AG04450 (cell line): ENCODE data around the gene TGIF1. TPM values are rescaled to one million over a fixed set of nuclear protein-coding genes. Genes with fewer than 3 reads are reported as not detected.

ENCODE experiments used
- CTCF ChIA-PET: fragments of 300-600, 350-600 bp; formaldehyde crosslinking; extraction: SDS; loops from one replicate; lab custom pipeline; 2022; ENCODE audit warnings: antibody characterized with exemption, inconsistent platforms; lab: Charles Lee
- POLR2A ChIA-PET: fragments of 350-600 bp; formaldehyde crosslinking; extraction: SDS; loops from one replicate; lab custom pipeline; 2021; ENCODE audit warnings: antibody characterized with exemption, inconsistent platforms; lab: Yijun Ruan, JAX
- DNase-seq: peaks from one replicate; pipeline ENCODE4 v3.0.0-alpha.2; 2011; ENCODE audit warnings: low read depth, low spot score
- H3K27ac ChIP-seq: one replicate; pipeline ENCODE4 v1.5.1; 2012; ENCODE audit warnings: low read depth, low read length, control low read depth
- H3K27me3 ChIP-seq: one replicate; pipeline ENCODE4 v1.6.0; 2012; ENCODE audit warnings: low read length; ENCODE audit not compliant: control insufficient read depth, insufficient read depth
- H3K4me3 ChIP-seq: 2 replicates; pipeline ENCODE4 v1.5.1; 2011; ENCODE audit warnings: mild to moderate bottlenecking, low read depth, low read length, control low read depth
- H3K9me3 ChIP-seq: 2 replicates; pipeline ENCODE4 v1.5.1; 2012; ENCODE audit warnings: low read length; ENCODE audit not compliant: control insufficient read depth, insufficient read depth
- CTCF ChIP-seq: IDR thresholded peaks from 2 replicates; pipeline ENCODE4 v1.5.1; 2011; ENCODE audit warnings: low read depth, low read length, control low read depth, inconsistent platforms
- polyA plus RNA-seq: library from polyadenylated mRNA; depleted of rRNA; stranded (reverse); fragments of >200 nt; gene quantifications from 2 replicates; pipeline ENCODE4 v1.2.3, GENCODE V29; 2011

Gene TGIF1
- polyA plus RNA-seq, 1 experiment, result 60.6 TPM

GRCh38 chr18:3486512-3486911 is 36.5 kb downstream of the TGIF1 start:
- no peak for TF ChIP-seq CTCF
- H3K27me3 ChIP-seq, result no peaks in the 10 kb centered on the region
- ChIA-PET CTCF (interaction anchor here (0.7 to 0.9 kb wide), 2 partner anchors 99 to 379 kb away, joined by 3 to 4 read pairs; no protein-coding TSS in a partner anchor), POLR2A (no interaction called here)
- H3K9me3 ChIP-seq, result no peaks in the 10 kb centered on the region
- no peak overlapping the region for H3K4me3 ChIP-seq
- H3K27ac ChIP-seq, result no peak overlapping the region
- DNase-seq, result no peak

GRCh38 chr18:3489462-3489861 is 39.5 kb downstream of the TGIF1 start:
- no peaks in the 10 kb centered on the region for H3K9me3 ChIP-seq
- ChIA-PET CTCF (interaction anchor here (0.7 kb wide), 1 partner anchor 212 kb away, joined by 3 read pairs; no protein-coding TSS in a partner anchor), POLR2A (no interaction called here)
- no peak overlapping the region for H3K4me3 ChIP-seq
- H3K27ac ChIP-seq, result no peak overlapping the region
- no peak for DNase-seq
- H3K27me3 ChIP-seq, result no peaks in the 10 kb centered on the region
- no peak for TF ChIP-seq CTCF

GRCh38 chr18:3491981-3492555 is 42.1 kb downstream of the TGIF1 start:
- Histone ChIP-seq H3K27ac (no peak overlapping the region), H3K4me3 (no peak overlapping the region), H3K9me3 (no peaks in the 10 kb centered on the region), H3K27me3 (no peaks in the 10 kb centered on the region)
- ChIA-PET POLR2A (no interaction called here), CTCF (no interaction called here)
- no peak for TF ChIP-seq CTCF
- no peak for DNase-seq

GRCh38 chr18:3492721-3493120 is 42.7 kb downstream of the TGIF1 start:
- CTCF ChIA-PET, result no interaction called here
- no peak for TF ChIP-seq CTCF
- Histone ChIP-seq H3K4me3 (no peak overlapping the region), H3K27me3 (no peaks in the 10 kb centered on the region), H3K9me3 (no peaks in the 10 kb centered on the region), H3K27ac (no peak overlapping the region)
- POLR2A ChIA-PET, result no interaction called here
- no peak for DNase-seq

- no peak for DNase-seq
- CTCF ChIA-PET, result interaction anchor here (0.9 kb wide), 1 partner anchor 12 kb away, joined by 3 read pairs; no protein-coding TSS in a partner anchor
Measured at GRCh38 chr18:3493501-3494244, 43.7 kb downstream of the TGIF1 start.

More at GRCh38 chr18:3493501-3494244, 43.7 kb downstream of the TGIF1 start:
- POLR2A ChIA-PET, result no interaction called here
- no peaks in the 10 kb centered on the region for H3K9me3 ChIP-seq
- H3K27me3 ChIP-seq, result no peaks in the 10 kb centered on the region
- H3K27ac ChIP-seq, result no peak overlapping the region
- no peak overlapping the region for H3K4me3 ChIP-seq
- no peak for TF ChIP-seq CTCF
